ENCODE measurements around the gene NOC2L. TPM values are rescaled to one million over a fixed set of nuclear protein-coding genes. Genes with fewer than 3 reads are reported as not detected.
A peak's percentile ranks its signal among the peaks of the same experiment; 100 is the strongest.

NOC2L gene
- total and polyA plus RNA-seq, 9 of the 15 experiments (the other 6 are each of a cell fraction or from before 2014, with no cell fraction given) = 4.0 to 410 (median 200) TPM

DNA sequence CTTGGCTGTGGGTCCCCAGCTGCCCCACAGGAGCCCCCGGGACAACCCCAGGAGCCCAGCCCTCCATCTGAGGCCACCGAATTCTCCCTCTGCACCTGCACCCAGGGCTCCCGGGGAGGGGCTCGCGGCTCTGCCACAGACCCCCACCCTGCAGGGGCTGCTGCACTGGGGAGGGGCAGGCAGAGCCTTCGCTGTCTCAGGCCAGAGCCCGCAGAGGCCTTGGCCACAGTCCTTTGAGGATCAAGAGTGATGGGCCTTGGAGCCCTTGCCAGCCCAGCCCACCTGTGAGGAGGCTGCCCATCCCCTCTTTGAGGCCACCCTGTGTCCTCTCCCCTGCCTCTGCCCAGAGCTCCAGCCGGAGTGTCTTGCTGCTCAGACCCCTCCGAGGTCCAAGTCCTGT lies 16.3 kb upstream of the NOC2L start:
- Histone ChIP-seq H3K4me2 (ENCODE audit: insufficient read depth, low read length) (no peak overlapping the region), H2AFZ (ENCODE audit: low read depth, low read length) (no peak overlapping the region), H4K20me1 (replicated peaks; ENCODE audit: control insufficient read depth, insufficient read depth, low read length) (peaks cover 7% of the 10 kb centered on the region; the same call in 1 of the 2 replicates), H3K9me1 (ENCODE audit: control insufficient read depth, insufficient read depth, low read length) (no peaks in the 10 kb centered on the region), H3K4me3 (no peak overlapping the region), H3K79me2 (ENCODE audit: control insufficient read depth, insufficient read depth, low read length) (no peaks in the 10 kb centered on the region), H3K27me3 (ENCODE audit: control insufficient read depth in 2 of 2, insufficient read depth in 2 of 2, low read length in 2 of 2) (peaks cover 8 to 60% of the 10 kb centered on the region in 2 experiments; a peak in 4 of 5 replicates), H3K36me3 (ENCODE audit: control insufficient read depth, insufficient read depth, low read length) (no peaks in the 10 kb centered on the region), H3K9ac (ENCODE audit: insufficient read depth in 1 of 2, low read depth in 2 of 2, low read length in 2 of 2) (no peak overlapping the region; a peak in 1 of 4 replicates), H3K9me3 (replicated peaks; ENCODE audit: control insufficient read depth, insufficient read depth, low read depth, low read length) (no peaks in the 10 kb centered on the region), H3K4me1 (replicated peaks in 1 of 2; ENCODE audit: control insufficient read depth in 2 of 2, insufficient read depth in 2 of 2, low read length in 2 of 2) (peaks cover 0 to 82% of the 10 kb centered on the region in 2 experiments; a peak in 3 of 5 replicates), H3K27ac (ENCODE audit: extremely low read depth, low read depth, low read length) (no peak overlapping the region)
- no peak for TF ChIP-seq NBN (IDR thresholded peaks at IDR 0.05; ENCODE audit: low read depth)
- TF ChIP-seq, protein P1, sequence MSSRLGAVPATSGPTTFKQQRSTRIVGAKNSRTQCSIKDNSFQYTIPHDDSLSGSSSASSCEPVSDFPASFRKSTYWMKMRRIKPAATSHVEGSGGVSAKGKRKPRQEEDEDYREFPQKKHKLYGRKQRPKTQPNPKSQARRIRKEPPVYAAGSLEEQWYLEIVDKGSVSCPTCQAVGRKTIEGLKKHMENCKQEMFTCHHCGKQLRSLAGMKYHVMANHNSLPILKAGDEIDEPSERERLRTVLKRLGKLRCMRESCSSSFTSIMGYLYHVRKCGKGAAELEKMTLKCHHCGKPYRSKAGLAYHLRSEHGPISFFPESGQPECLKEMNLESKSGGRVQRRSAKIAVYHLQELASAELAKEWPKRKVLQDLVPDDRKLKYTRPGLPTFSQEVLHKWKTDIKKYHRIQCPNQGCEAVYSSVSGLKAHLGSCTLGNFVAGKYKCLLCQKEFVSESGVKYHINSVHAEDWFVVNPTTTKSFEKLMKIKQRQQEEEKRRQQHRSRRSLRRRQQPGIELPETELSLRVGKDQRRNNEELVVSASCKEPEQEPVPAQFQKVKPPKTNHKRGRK (tag; IDR thresholded peaks at IDR 0.05) = 0 out of 2 replicates have a peak, but pooled peaks have one; percentile 25
- DNase-seq (ENCODE audit: extremely low read depth in 1 of 4, low spot score in 3 of 4) = no peak
- in situ Hi-C loops (cut with MboI) = no loop called here
- WGBS (ENCODE audit: insufficient coverage, low coverage, missing lambda C conversion rate) = 9% methylated on average over 9 of the region's 9 CpGs
- ATAC-seq = no peak
- intact Hi-C loops (cut with micrococcal nuclease) = no loop called here
- no TSS peak for BruUV-seq (replicated peaks)
- CTCF ChIA-PET (ENCODE audit: low intra/inter-chr PET ratio) = interaction anchor here (1.5 kb wide), 1 partner anchor 106 kb away, joined by 5 read pairs; no protein-coding TSS in a partner anchor
- POLR2A ChIA-PET = interaction anchor here (2.2 kb wide), 1 partner anchor 8 kb away, joined by 10 read pairs; the partner anchor contains the start of gene PLEKHN1
- no peak for FAIRE-seq
